Activated CD4-positive, CD25-positive, alpha-beta regulatory T cell treated with anti-CD3 and anti-CD28 coated beads, Interleukin-2, amount 50 U/mL, for 16 hours (primary cell): ENCODE data around the gene CDK6.

Source experiments
- DNase-seq: peaks from one replicate; pipeline ENCODE4 v3.0.0-alpha.2; 2020; ENCODE audit warnings: low read depth, low spot score

Gene CDK6

GRCh38 chr7:92589056-92589455, 247.3 kb downstream of the CDK6 start:
- no peak for DNase-seq

- no peak for DNase-seq
These were observed 247.8 kb downstream of the CDK6 start for GRCh38 chr7:92588561-92588960.

GRCh38 chr7:92586841-92587240, 249.5 kb downstream of the CDK6 start:
- DNase-seq: no peak

- DNase-seq: no peak
These were observed 250.0 kb downstream of the CDK6 start for GRCh38 chr7:92586403-92586802.

- DNase-seq: no peak
These were observed 251.4 kb downstream of the CDK6 start for GRCh38 chr7:92584953-92585352.

- no peak for DNase-seq
These were observed 253.4 kb downstream of the CDK6 start for GRCh38 chr7:92582948-92583347.

GRCh38 chr7:92576296-92576695, 260.1 kb downstream of the CDK6 start:
- no peak for DNase-seq

- no peak for DNase-seq
These were observed 267.2 kb downstream of the CDK6 start for GRCh38 chr7:92569137-92569536.

- no peak for DNase-seq
These were observed 268.9 kb downstream of the CDK6 start for GRCh38 chr7:92567460-92567859.

GRCh38 chr7:92563345-92563744, 273.0 kb downstream of the CDK6 start:
- DNase-seq: no peak

- DNase-seq: no peak
These were observed 275.8 kb downstream of the CDK6 start for GRCh38 chr7:92560602-92561001.

GRCh38 chr7:92557808-92558362, 278.5 kb downstream of the CDK6 start:
- DNase-seq: no peak

- DNase-seq: no peak
These were observed 279.1 kb downstream of the CDK6 start for GRCh38 chr7:92557249-92557648.
